Measurements from ENCODE around the gene ITFG1. TPM values are rescaled to one million over a fixed set of nuclear protein-coding genes. Genes with fewer than 3 reads are reported as not detected.
A peak's percentile ranks its signal among the peaks of the same experiment; 100 is the strongest.

The ITFG1 gene
- total and polyA plus RNA-seq, 2 of the 13 experiments (the other 11 are each of a cell fraction or from before 2014, with no cell fraction given), result 74.5 to 150 TPM

GRCh38 chr16:47392081-47392480 is 68.8 kb downstream of the ITFG1 start (continued):
- TF ChIP-seq YY1 (IDR thresholded peaks at IDR 0.05; ENCODE audit: insufficient read depth, insufficient replicate concordance, low read depth, low read length) (no peak), EP300 (IDR thresholded peaks at IDR 0.05; ENCODE audit: low read depth in 2 of 2, low read length in 2 of 2) (0 out of 4 replicates have a peak, but pooled peaks of 1 of the 2 experiments have one; percentile 10), EP300 (CRISPR knock-in tag; IDR thresholded peaks at IDR 0.05; ENCODE audit: borderline replicate concordance) (peak; percentile 32; the same call in 1 of the 2 replicates), FOSL2 (CRISPR knock-in tag; IDR thresholded peaks at IDR 0.05) (peak; percentile 48; the same call in 1 of the 2 replicates), FOXA1 (IDR thresholded peaks at IDR 0.05) (no peak), FOXA1 (CRISPR knock-in tag; IDR thresholded peaks at IDR 0.05) (peak; percentile 55), AHDC1 (CRISPR knock-in tag; IDR thresholded peaks at IDR 0.05; ENCODE audit: borderline replicate concordance) (no peak)

GRCh38 chr16:47388705-47389104 is 72.2 kb downstream of the ITFG1 start:
- DNase-seq (ENCODE audit: low spot score) (no peak), FAIRE-seq (no peak), ATAC-seq (no peak)
- Histone ChIP-seq H3K4me3 (replicated peaks in 1 of 3; ENCODE audit: insufficient read depth in 1 of 3, low read depth in 2 of 3, low read length in 3 of 3) (no peak overlapping the region), H3K4me1 (ENCODE audit: insufficient read depth, low read length) (peaks cover 46% of the 10 kb centered on the region), H3K36me3 (replicated peaks in 1 of 2; ENCODE audit: control insufficient read depth in 1 of 2, insufficient read depth in 2 of 2, low read length in 2 of 2) (0 out of 5 replicates have a peak, but pooled peaks cover 0 to 2% of the 10 kb centered on the region in 2 experiments), H3K4me2 (ENCODE audit: low read depth, low read length) (no peak overlapping the region), H3K9me3 (ENCODE audit: low read length) (no peaks in the 10 kb centered on the region), H3K27ac (ENCODE audit: extremely low read length, insufficient read depth, low read length) (no peak overlapping the region), H2AFZ (ENCODE audit: low read length) (no peak overlapping the region), H3K9ac (ENCODE audit: insufficient read depth, low read depth, low read length) (no peak overlapping the region), H4K20me1 (ENCODE audit: insufficient read depth, low read length) (no peaks in the 10 kb centered on the region), H3K27me3 (ENCODE audit: control insufficient read depth in 1 of 2, insufficient read depth in 2 of 2, low read length in 2 of 2) (no peaks in the 10 kb centered on the region), H3K79me2 (ENCODE audit: insufficient read depth, low read length) (no peaks in the 10 kb centered on the region)
- in situ Hi-C loops (cut with HindIII; ENCODE audit: extremely low pct_ligation_motif_present, low pct_unique_long_range_greater_than_20kb) (no loop called here), intact Hi-C loops (cut with micrococcal nuclease; ENCODE audit: unreplicated experiment) (no loop called here)
- BruUV-seq (replicated peaks), result no TSS peak
- ChIA-PET POLR2A (no interaction called here), CTCF (ENCODE audit: low intra/inter-chr PET ratio, low total read pairs) (no interaction called here)
- 95% methylated on average over 4 of the region's 4 CpGs for WGBS (ENCODE audit: low lambda C conversion rate)
- TF ChIP-seq U2AF1 (optimal IDR thresholded peaks at IDR 0.05; ENCODE audit: low read depth, low read length) (no peak), CREM (IDR thresholded peaks at IDR 0.05) (no peak), CREM (CRISPR knock-in tag; IDR thresholded peaks at IDR 0.05) (no peak), ZNF788 (CRISPR knock-in tag; IDR thresholded peaks at IDR 0.05; ENCODE audit: borderline replicate concordance) (no peak), TRIM22 (IDR thresholded peaks at IDR 0.05) (no peak), ZNF576 (CRISPR knock-in tag; IDR thresholded peaks at IDR 0.05) (no peak), ZNF713 (CRISPR knock-in tag; IDR thresholded peaks at IDR 0.05) (no peak), RARG (CRISPR knock-in tag; IDR thresholded peaks at IDR 0.05; ENCODE audit: low read depth) (no peak)

Measured in HepG2 (cell line).